Kidney epithelial cell (primary cell): ENCODE measurements around the gene TEX29. TPM values are rescaled to one million over a fixed set of nuclear protein-coding genes. Genes with fewer than 3 reads are reported as not detected.

Experiments used
- DNase-seq: peaks from one replicate; pipeline ENCODE4 v3.0.0-alpha.2; 2010; ENCODE audit warnings: low read depth
- H3K27me3 ChIP-seq: 2 replicates; pipeline ENCODE4 v1.6.0; 2011; ENCODE audit warnings: low read length; ENCODE audit not compliant: control insufficient read depth, insufficient read depth
- H3K36me3 ChIP-seq: 2 replicates; pipeline ENCODE4 v1.5.1; 2011; ENCODE audit warnings: low read length; ENCODE audit not compliant: control insufficient read depth, insufficient read depth
- H3K4me3 ChIP-seq: 2 replicates; pipeline ENCODE4 v1.5.1; 2011; ENCODE audit warnings: low read depth, mild to moderate bottlenecking, control low read depth, low read length
- CTCF ChIP-seq: IDR thresholded peaks from 2 replicates; pipeline ENCODE4 v1.5.1; 2011; ENCODE audit warnings: mild to moderate bottlenecking, moderate library complexity, low read length, control low read depth, inconsistent platforms; ENCODE audit not compliant: insufficient read depth, poor library complexity, severe bottlenecking
- total RNA-seq: library from RNA; depleted of rRNA; stranded (reverse); fragments of >200 nt; gene quantifications from 2 replicates; pipeline ENCODE4 v1.2.3, GENCODE V29; 2015

TEX29 gene
- total RNA-seq, 1 donor from 2014 or later: not detected

- H3K4me3 ChIP-seq: no peak overlapping the region
- H3K27me3 ChIP-seq: peaks cover 2% of the 10 kb centered on the region
- TF ChIP-seq CTCF: no peak
- DNase-seq: no peak
- no peaks in the 10 kb centered on the region for H3K36me3 ChIP-seq
These were observed 921 bp upstream of the TEX29 start for GRCh38 chr13:111319521-111319920.

- Histone ChIP-seq H3K27me3 (peaks cover 10% of the 10 kb centered on the region), H3K4me3 (no peak overlapping the region), H3K36me3 (no peaks in the 10 kb centered on the region)
- no peak for DNase-seq
- TF ChIP-seq CTCF: no peak
These were observed 1.8 kb downstream of the TEX29 start for GRCh38 chr13:111322001-111322915.

GRCh38 chr13:111322916-111323331, 2.5 kb downstream of the TEX29 start:
- no peaks in the 10 kb centered on the region for H3K36me3 ChIP-seq
- H3K27me3 ChIP-seq: peaks cover 10% of the 10 kb centered on the region
- no peak for TF ChIP-seq CTCF
- H3K4me3 ChIP-seq: no peak overlapping the region
- DNase-seq: no peak

- Histone ChIP-seq H3K36me3 (no peaks in the 10 kb centered on the region), H3K4me3 (no peak overlapping the region), H3K27me3 (peaks cover 10% of the 10 kb centered on the region)
- no peak for TF ChIP-seq CTCF
- DNase-seq: no peak
These were observed 3.1 kb downstream of the TEX29 start for GRCh38 chr13:111323549-111323948.

GRCh38 chr13:111323950-111324651, 3.7 kb downstream of the TEX29 start:
- TF ChIP-seq CTCF: no peak
- H3K36me3 ChIP-seq: no peaks in the 10 kb centered on the region
- H3K4me3 ChIP-seq: no peak overlapping the region
- H3K27me3 ChIP-seq: peaks cover 10% of the 10 kb centered on the region
- DNase-seq: no peak
